Measurements from ENCODE around the gene PPP2R5B.

GRCh38 chr11:64875369-64876228 is 48.9 kb upstream of the PPP2R5B start:
- TF ChIP-seq CTCF (conservative IDR thresholded peaks at IDR 0.05; ENCODE audit: low read length) (no peak; the same call in 1 of the 2 replicates), EZH2phosphoT487 (IDR thresholded peaks at IDR 0.05; ENCODE audit: borderline replicate concordance, low read depth, low read length) (no peak)

Data from OCI-LY7 (cell line).